ENCODE measurements around the gene ASIC3.
A peak's percentile ranks its signal among the peaks of the same experiment; 100 is the strongest.

Gene ASIC3

GRCh38 chr7:151083071-151083823, 34.9 kb downstream of the ASIC3 start, which contains the start of gene TMUB1:
TMUB1 (minus strand) TSS chr7:151083493; CDS start chr7:151082563, 930 bp downstream.
- DNase-seq (ENCODE audit: low spot score) = no peak
- H3K27ac ChIP-seq (replicated peaks; ENCODE audit: low read length) = no peak within 1 kb of the TSS
- WGBS, 2 donors (ENCODE audit: extremely low coverage in 2 of 2, insufficient read length in 2 of 2, insufficient replicate concordance in 1 of 2) = no CpG with 5 or more reads among the region's 69 CpGs
- peak within 1 kb of the TSS; percentile 88 for H2BK15ac ChIP-seq (ENCODE audit: low read length)
- no peak within 1 kb of the TSS for H4K8ac ChIP-seq (ENCODE audit: low read depth, low read length)
- H3K27me3 ChIP-seq (ENCODE audit: control insufficient read depth in 3 of 3, insufficient read depth in 3 of 3, low read depth in 1 of 3, low read length in 3 of 3) = peaks cover 0 to 6% (median 0%) of the 10 kb centered on the region in 3 experiments
- no peak within 1 kb of the TSS for H4K91ac ChIP-seq (ENCODE audit: low read depth, low read length, poor library complexity)
- H3K18ac ChIP-seq (ENCODE audit: low read length) = peak within 1 kb of the TSS; percentile 93
- peak within 1 kb of the TSS; percentile 80 for H3K9ac ChIP-seq (ENCODE audit: low read depth, low read length, poor library complexity)
- peak within 1 kb of the TSS; percentile 56 for H2BK5ac ChIP-seq (ENCODE audit: low read length)
- H3K9me3 ChIP-seq (replicated peaks in 1 of 2; ENCODE audit: control insufficient read depth in 2 of 2, insufficient read depth in 1 of 2, low read depth in 1 of 2, low read length in 2 of 2) = peaks cover 0 to 2% of the 10 kb centered on the region in 2 donors
- peak within 1 kb of the TSS; percentile 84 to 99 for H3K4me3 ChIP-seq (ENCODE audit: low read length in 2 of 2)
- peak within 1 kb of the TSS; percentile 7 for H3K14ac ChIP-seq (ENCODE audit: low read length)
- peaks cover 35 to 44% of the 10 kb centered on the region in 2 donors for H3K4me1 ChIP-seq (ENCODE audit: control insufficient read depth in 2 of 2, insufficient read depth in 1 of 2, low read depth in 1 of 2, low read length in 2 of 2)
- peak within 1 kb of the TSS; percentile 97 for H2AFZ ChIP-seq (ENCODE audit: low read length)
- H2AK5ac ChIP-seq (ENCODE audit: low read depth, low read length) = peak within 1 kb of the TSS; percentile 98
- peak within 1 kb of the TSS; percentile 94 for H3K23ac ChIP-seq (ENCODE audit: low read depth, low read length, poor library complexity)
- peaks cover 25% of the 10 kb centered on the region for H3K79me1 ChIP-seq (ENCODE audit: low read depth, low read length)
- H3K4me2 ChIP-seq (ENCODE audit: insufficient read depth, low read length, poor library complexity, severe bottlenecking) = peak within 1 kb of the TSS; percentile 92
- peak within 1 kb of the TSS; percentile 54 for H2BK12ac ChIP-seq (ENCODE audit: low read length)
- peak within 1 kb of the TSS; percentile 76 for H2BK120ac ChIP-seq (ENCODE audit: low read depth, low read length)
- H3K36me3 ChIP-seq (replicated peaks in 1 of 2; ENCODE audit: control insufficient read depth in 2 of 2, insufficient read depth in 2 of 2, low read length in 2 of 2) = peaks cover 3 to 21% of the 10 kb centered on the region in 2 donors
- no peak within 1 kb of the TSS for H3K4ac ChIP-seq (ENCODE audit: low read length)

GRCh38 chr7:151083824-151084160, 35.5 kb downstream of the ASIC3 start:
- Histone ChIP-seq H4K8ac (ENCODE audit: low read depth, low read length) (no peak overlapping the region), H3K27me3 (ENCODE audit: control insufficient read depth in 3 of 3, insufficient read depth in 3 of 3, low read depth in 1 of 3, low read length in 3 of 3) (peaks cover 0 to 6% (median 0%) of the 10 kb centered on the region in 3 experiments), H3K36me3 (replicated peaks in 1 of 2; ENCODE audit: control insufficient read depth in 2 of 2, insufficient read depth in 2 of 2, low read length in 2 of 2) (peaks cover 1 to 21% of the 10 kb centered on the region in 2 donors), H4K91ac (ENCODE audit: low read depth, low read length, poor library complexity) (no peak overlapping the region), H2BK15ac (ENCODE audit: low read length) (peak overlapping the region; percentile 32), H3K9ac (ENCODE audit: low read depth, low read length, poor library complexity) (no peak overlapping the region), H2BK120ac (ENCODE audit: low read depth, low read length) (peak overlapping the region; percentile 24), H3K27ac (replicated peaks; ENCODE audit: low read length) (no peak overlapping the region), H2BK12ac (ENCODE audit: low read length) (no peak overlapping the region), H3K4me2 (ENCODE audit: insufficient read depth, low read length, poor library complexity, severe bottlenecking) (peak overlapping the region; percentile 92), H3K14ac (ENCODE audit: low read length) (no peak overlapping the region), H3K18ac (ENCODE audit: low read length) (peak overlapping the region; percentile 84), H3K4me3 (ENCODE audit: low read length in 2 of 2) (peak overlapping the region; percentile 84 to 99), H3K4me1 (ENCODE audit: control insufficient read depth in 2 of 2, insufficient read depth in 1 of 2, low read depth in 1 of 2, low read length in 2 of 2) (peaks cover 38 to 48% of the 10 kb centered on the region in 2 donors), H2AK5ac (ENCODE audit: low read depth, low read length) (peak overlapping the region; percentile 26), H2BK5ac (ENCODE audit: low read length) (peak overlapping the region; percentile 56), H2AFZ (ENCODE audit: low read length) (peak overlapping the region; percentile 97), H3K4ac (ENCODE audit: low read length) (no peak overlapping the region), H3K79me1 (ENCODE audit: low read depth, low read length) (peaks cover 25% of the 10 kb centered on the region), H3K9me3 (replicated peaks in 1 of 2; ENCODE audit: control insufficient read depth in 2 of 2, insufficient read depth in 1 of 2, low read depth in 1 of 2, low read length in 2 of 2) (no peaks in the 10 kb centered on the region), H3K23ac (ENCODE audit: low read depth, low read length, poor library complexity) (no peak overlapping the region)
- no CpG with 5 or more reads among the region's 3 CpGs for WGBS, 2 donors (ENCODE audit: extremely low coverage in 2 of 2, insufficient read length in 2 of 2, insufficient replicate concordance in 1 of 2)
- no peak for DNase-seq (ENCODE audit: low spot score)

- WGBS, 2 donors (ENCODE audit: extremely low coverage in 2 of 2, insufficient read length in 2 of 2, insufficient replicate concordance in 1 of 2) = no CpG with 5 or more reads among the region's 5 CpGs
- Histone ChIP-seq H3K9ac (ENCODE audit: low read depth, low read length, poor library complexity) (no peak overlapping the region), H3K9me3 (replicated peaks in 1 of 2; ENCODE audit: control insufficient read depth in 2 of 2, insufficient read depth in 1 of 2, low read depth in 1 of 2, low read length in 2 of 2) (no peaks in the 10 kb centered on the region), H2BK120ac (ENCODE audit: low read depth, low read length) (no peak overlapping the region), H2AFZ (ENCODE audit: low read length) (peak overlapping the region; percentile 99), H2BK15ac (ENCODE audit: low read length) (no peak overlapping the region), H3K4me3 (ENCODE audit: low read length in 2 of 2) (peak overlapping the region in 1 of 2 donors; percentile 95), H3K23ac (ENCODE audit: low read depth, low read length, poor library complexity) (no peak overlapping the region), H3K4me2 (ENCODE audit: insufficient read depth, low read length, poor library complexity, severe bottlenecking) (peak overlapping the region; percentile 100), H2BK5ac (ENCODE audit: low read length) (no peak overlapping the region), H3K27me3 (ENCODE audit: control insufficient read depth in 3 of 3, insufficient read depth in 3 of 3, low read depth in 1 of 3, low read length in 3 of 3) (peaks cover 0 to 6% (median 0%) of the 10 kb centered on the region in 3 experiments), H3K27ac (replicated peaks; ENCODE audit: low read length) (no peak overlapping the region), H4K91ac (ENCODE audit: low read depth, low read length, poor library complexity) (no peak overlapping the region), H3K14ac (ENCODE audit: low read length) (no peak overlapping the region), H4K8ac (ENCODE audit: low read depth, low read length) (no peak overlapping the region), H3K4ac (ENCODE audit: low read length) (no peak overlapping the region), H3K4me1 (ENCODE audit: control insufficient read depth in 2 of 2, insufficient read depth in 1 of 2, low read depth in 1 of 2, low read length in 2 of 2) (peaks cover 43 to 44% of the 10 kb centered on the region in 2 donors), H3K79me1 (ENCODE audit: low read depth, low read length) (peaks cover 15% of the 10 kb centered on the region), H2BK12ac (ENCODE audit: low read length) (no peak overlapping the region), H2AK5ac (ENCODE audit: low read depth, low read length) (no peak overlapping the region), H3K18ac (ENCODE audit: low read length) (no peak overlapping the region), H3K36me3 (replicated peaks in 1 of 2; ENCODE audit: control insufficient read depth in 2 of 2, insufficient read depth in 2 of 2, low read length in 2 of 2) (peaks cover 0 to 24% of the 10 kb centered on the region in 2 donors)
- DNase-seq (ENCODE audit: low spot score) = no peak
Observed at GRCh38 chr7:151085329-151085690, 37.0 kb downstream of the ASIC3 start.
